Loucy (cell line): Measurements from ENCODE around the gene FGF2.
"Not testable (repeated sequence)": the region's sequence is repeated elsewhere in the genome, so short reads cannot be mapped to it uniquely, and the experiment has no call there.

Experiments used
- CTCF ChIP-seq: fragments of 200-600 bp; sonication (generic); conservative IDR thresholded peaks from 2 replicates; pipeline ENCODE4 v1.5.1; 2014; ENCODE audit warnings: mild to moderate bottlenecking, antibody characterized with exemption, low read length
- EZH2phosphoT487 ChIP-seq: fragments of 200-600 bp; IDR thresholded peaks from 2 replicates; pipeline ENCODE4 v1.6.1; 2018; ENCODE audit warnings: antibody characterized with exemption, mild to moderate bottlenecking, moderate library complexity, borderline replicate concordance

GRCh38 chr4:122844391-122844790 lies 17.8 kb downstream of the FGF2 start:
- not testable (repeated sequence) for TF ChIP-seq CTCF, EZH2phosphoT487
